ENCODE results near the gene TXLNG. TPM values are rescaled to one million over a fixed set of nuclear protein-coding genes. Genes with fewer than 3 reads are reported as not detected.

TXLNG gene
- total and polyA plus RNA-seq, 2 donors (not counting 3 experiments of a cell fraction or from before 2014, with no cell fraction given): 6.8 to 7.6 TPM

DNA sequence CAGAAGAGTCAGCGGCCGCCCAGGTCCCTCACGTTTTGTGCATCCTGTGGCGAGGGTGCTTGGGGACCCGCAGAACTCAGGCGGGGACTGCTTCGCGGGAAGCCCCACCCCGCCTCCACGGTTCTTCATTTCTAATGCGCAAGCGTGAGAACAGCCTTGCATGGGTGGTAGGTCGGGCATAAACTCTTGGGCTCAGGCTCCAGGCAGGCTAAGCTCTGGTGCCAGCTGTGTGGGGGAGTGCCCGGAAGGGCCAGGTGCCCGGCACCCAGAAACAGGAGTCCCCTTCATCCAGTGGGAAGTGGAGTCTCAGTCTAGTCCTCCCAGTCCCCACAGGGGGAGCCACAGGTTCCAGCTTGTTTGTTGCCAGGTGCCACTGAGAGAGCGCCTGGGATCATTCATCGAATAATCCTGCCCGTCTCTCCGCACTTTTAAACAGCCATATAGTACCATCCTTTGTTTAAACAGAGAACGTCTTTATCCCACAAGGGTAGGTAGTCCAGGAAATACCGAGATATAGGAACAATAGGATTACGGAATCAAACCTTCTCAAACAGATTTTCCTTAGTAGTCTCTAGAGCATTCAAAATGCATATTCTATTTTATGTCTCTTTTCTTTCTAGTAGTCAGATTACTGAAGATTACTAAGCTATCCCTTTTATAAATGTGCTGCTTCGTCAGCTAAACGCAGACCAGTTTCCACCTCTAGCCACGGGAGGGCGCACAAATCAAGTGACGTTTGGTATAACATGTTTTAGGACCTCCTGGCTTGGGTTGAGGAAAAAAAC is 96.6 kb downstream of the TXLNG start:
- DNase-seq (ENCODE audit: low read depth, low spot score) (peak; percentile 73), FAIRE-seq (peak; percentile 83)
- Histone ChIP-seq H3K79me2 (ENCODE audit: control insufficient read depth, insufficient read depth, low read length) (no peaks in the 10 kb centered on the region), H3K4me2 (ENCODE audit: insufficient read depth, low read length) (peak overlapping the region; percentile 97), H3K36me3 (ENCODE audit: control insufficient read depth in 2 of 2, extremely low read depth in 1 of 2, insufficient read depth in 2 of 2, low read length in 2 of 2) (no peaks in the 10 kb centered on the region), H4K20me1 (replicated peaks; ENCODE audit: control insufficient read depth, extremely low read depth, insufficient read depth, low read length) (no peaks in the 10 kb centered on the region), H3K9me1 (replicated peaks; ENCODE audit: control insufficient read depth, extremely low read depth, insufficient read depth, low read length) (no peaks in the 10 kb centered on the region), H3K4me1 (ENCODE audit: control insufficient read depth, extremely low read depth, insufficient read depth, low read length) (peaks cover 11% of the 10 kb centered on the region), H3K9ac (replicated peaks; ENCODE audit: extremely low read depth, insufficient read depth, low read length) (peak overlapping the region; percentile 77), H2AFZ (ENCODE audit: low read depth, low read length) (peak overlapping the region; percentile 95), H3K9me3 (replicated peaks; ENCODE audit: control insufficient read depth, insufficient read depth, low read length) (no peaks in the 10 kb centered on the region), H3K27me3 (ENCODE audit: control insufficient read depth in 2 of 2, insufficient read depth in 2 of 2, low read length in 2 of 2) (no peaks in the 10 kb centered on the region), H3K27ac (ENCODE audit: insufficient read depth, low read depth, low read length) (peak overlapping the region; percentile 55), H3K4me3 (replicated peaks in 1 of 3; ENCODE audit: insufficient read depth in 1 of 3, low read depth in 1 of 3, low read length in 3 of 3) (peak overlapping the region; percentile 40 to 73 (median 61))
- ChIA-PET CTCF (interaction anchor here (0.7 to 9.0 kb wide), 35 partner anchors 9 to 359 kb away, joined by 3 to 280 read pairs (median 4); partner anchors contain the start of genes RBBP7 and REPS2), POLR2A (interaction anchor here (0.6 kb wide), 1 partner anchor 1774 kb away, joined by 5 read pairs; no protein-coding TSS in a partner anchor)
- intact Hi-C loops (cut with micrococcal nuclease) (loop anchor here (1.0 to 2.0 kb wide), 5 partner anchors 13 to 200 kb away; partner anchors contain the start of genes RBBP7 and REPS2), dilution Hi-C loops (cut with MboI; ENCODE audit: extremely low pct_ligation_motif_present, low sequenced_read_pairs) (no loop called here)
- no TSS peak for BruUV-seq (replicated peaks)
- no peak for TF ChIP-seq EZH2 (IDR thresholded peaks at IDR 0.05; ENCODE audit: borderline replicate concordance, low read depth, low read length, severe bottlenecking)
- TF ChIP-seq, protein P1, sequence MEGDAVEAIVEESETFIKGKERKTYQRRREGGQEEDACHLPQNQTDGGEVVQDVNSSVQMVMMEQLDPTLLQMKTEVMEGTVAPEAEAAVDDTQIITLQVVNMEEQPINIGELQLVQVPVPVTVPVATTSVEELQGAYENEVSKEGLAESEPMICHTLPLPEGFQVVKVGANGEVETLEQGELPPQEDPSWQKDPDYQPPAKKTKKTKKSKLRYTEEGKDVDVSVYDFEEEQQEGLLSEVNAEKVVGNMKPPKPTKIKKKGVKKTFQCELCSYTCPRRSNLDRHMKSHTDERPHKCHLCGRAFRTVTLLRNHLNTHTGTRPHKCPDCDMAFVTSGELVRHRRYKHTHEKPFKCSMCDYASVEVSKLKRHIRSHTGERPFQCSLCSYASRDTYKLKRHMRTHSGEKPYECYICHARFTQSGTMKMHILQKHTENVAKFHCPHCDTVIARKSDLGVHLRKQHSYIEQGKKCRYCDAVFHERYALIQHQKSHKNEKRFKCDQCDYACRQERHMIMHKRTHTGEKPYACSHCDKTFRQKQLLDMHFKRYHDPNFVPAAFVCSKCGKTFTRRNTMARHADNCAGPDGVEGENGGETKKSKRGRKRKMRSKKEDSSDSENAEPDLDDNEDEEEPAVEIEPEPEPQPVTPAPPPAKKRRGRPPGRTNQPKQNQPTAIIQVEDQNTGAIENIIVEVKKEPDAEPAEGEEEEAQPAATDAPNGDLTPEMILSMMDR (IDR thresholded peaks at IDR 0.05; ENCODE audit: extremely low read depth in 1 of 2, insufficient read depth in 1 of 2, low read depth in 1 of 2, low read length in 2 of 2): peak; percentile 51 to 59

DNA sequence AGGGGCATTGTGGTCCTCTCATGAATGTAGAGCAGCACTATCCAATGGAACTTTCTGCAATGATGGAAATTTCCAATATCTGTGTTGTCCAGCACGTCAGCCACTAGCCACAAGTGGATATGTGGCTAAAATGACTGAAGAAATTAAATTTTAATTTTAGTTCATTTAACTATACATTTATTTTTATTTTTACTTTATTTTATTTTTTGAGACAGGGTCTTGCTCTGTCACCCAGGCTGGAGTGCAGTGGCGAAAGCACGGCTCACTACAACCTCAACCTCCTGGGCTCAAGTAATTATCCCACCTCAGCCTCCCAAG is 97.2 kb downstream of the TXLNG start:
- no peak overlapping the region for H3K27ac ChIP-seq (ENCODE audit: insufficient read depth, low read depth, low read length)
- ChIA-PET POLR2A (no interaction called here), CTCF (interaction anchor here (0.7 to 9.0 kb wide), 32 partner anchors 9 to 359 kb away, joined by 3 to 280 read pairs (median 4); partner anchors contain the start of genes RBBP7 and REPS2)
- H3K79me2 ChIP-seq (ENCODE audit: control insufficient read depth, insufficient read depth, low read length): no peaks in the 10 kb centered on the region
- H3K4me2 ChIP-seq (ENCODE audit: insufficient read depth, low read length): peak overlapping the region; percentile 97
- dilution Hi-C loops (cut with MboI; ENCODE audit: extremely low pct_ligation_motif_present, low sequenced_read_pairs) (no loop called here), intact Hi-C loops (cut with micrococcal nuclease) (loop anchor here (1.0 to 2.0 kb wide), 5 partner anchors 13 to 199 kb away; partner anchors contain the start of genes RBBP7 and REPS2)
- no TSS peak for BruUV-seq (replicated peaks)
- H3K4me3 ChIP-seq (replicated peaks in 1 of 3; ENCODE audit: insufficient read depth in 1 of 3, low read depth in 1 of 3, low read length in 3 of 3): no peak overlapping the region
- H3K9me3 ChIP-seq (replicated peaks; ENCODE audit: control insufficient read depth, insufficient read depth, low read length): no peaks in the 10 kb centered on the region
- DNase-seq (ENCODE audit: low read depth, low spot score): no peak
- H3K9ac ChIP-seq (replicated peaks; ENCODE audit: extremely low read depth, insufficient read depth, low read length): no peak overlapping the region
- no peak overlapping the region for H2AFZ ChIP-seq (ENCODE audit: low read depth, low read length)
- H3K36me3 ChIP-seq (ENCODE audit: control insufficient read depth in 2 of 2, extremely low read depth in 1 of 2, insufficient read depth in 2 of 2, low read length in 2 of 2): no peaks in the 10 kb centered on the region
- TF ChIP-seq MYC (IDR thresholded peaks at IDR 0.05; ENCODE audit: low read depth, low read length): no peak
- TF ChIP-seq JUN (IDR thresholded peaks at IDR 0.05; ENCODE audit: borderline replicate concordance, insufficient read depth, insufficient read length, low read depth): no peak
- peaks cover 11% of the 10 kb centered on the region for H3K4me1 ChIP-seq (ENCODE audit: control insufficient read depth, extremely low read depth, insufficient read depth, low read length)
- no peaks in the 10 kb centered on the region for H3K9me1 ChIP-seq (replicated peaks; ENCODE audit: control insufficient read depth, extremely low read depth, insufficient read depth, low read length)
- FAIRE-seq: no peak
- no peaks in the 10 kb centered on the region for H4K20me1 ChIP-seq (replicated peaks; ENCODE audit: control insufficient read depth, extremely low read depth, insufficient read depth, low read length)
- H3K27me3 ChIP-seq (ENCODE audit: control insufficient read depth in 2 of 2, insufficient read depth in 2 of 2, low read length in 2 of 2): no peaks in the 10 kb centered on the region

All from endothelial cell of umbilical vein (primary cell).